SH-SY5Y (cell line): ENCODE results near the gene EFCAB6.

Experiments used
- GATA2 ChIP-seq: IDR thresholded peaks from 2 replicates; pipeline ENCODE4 v1.6.1; 2011; ENCODE audit warnings: mild to moderate bottlenecking, low read depth, low read length
- GATA3 ChIP-seq: IDR thresholded peaks from 2 replicates; pipeline ENCODE4 v1.6.1; 2011; ENCODE audit warnings: low read depth, mild to moderate bottlenecking, low read length, moderate library complexity

DNA sequence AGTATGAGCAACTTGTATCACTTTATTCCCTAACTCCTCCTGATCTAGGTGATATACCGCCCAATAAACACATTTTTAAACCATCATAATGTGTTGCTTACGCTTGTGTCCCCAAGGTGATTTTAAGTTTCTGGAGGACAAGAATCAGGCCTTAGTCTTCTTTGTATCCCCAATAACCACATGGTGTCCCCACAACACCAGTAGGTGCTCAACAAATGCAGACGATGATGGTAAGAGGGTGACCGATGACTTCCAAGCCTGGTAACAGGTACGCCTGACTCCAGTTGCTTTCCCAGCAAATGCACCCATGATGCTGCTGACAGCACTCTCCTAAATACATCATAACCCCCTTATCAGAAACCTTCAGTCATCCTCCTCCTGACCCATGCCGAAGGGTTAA is 64.2 kb downstream of the EFCAB6 start:
- TF ChIP-seq GATA2 = no peak
- no peak for TF ChIP-seq GATA3
